ENCODE measurements around the gene CPLX1. TPM values are rescaled to one million over a fixed set of nuclear protein-coding genes. Genes with fewer than 3 reads are reported as not detected.
A peak's percentile ranks its signal among the peaks of the same experiment; 100 is the strongest.
"Not testable (repeated sequence)": the region's sequence is repeated elsewhere in the genome, so short reads cannot be mapped to it uniquely, and the experiment has no call there.

CPLX1 gene
- total RNA-seq, 1 donor: not detected

DNA sequence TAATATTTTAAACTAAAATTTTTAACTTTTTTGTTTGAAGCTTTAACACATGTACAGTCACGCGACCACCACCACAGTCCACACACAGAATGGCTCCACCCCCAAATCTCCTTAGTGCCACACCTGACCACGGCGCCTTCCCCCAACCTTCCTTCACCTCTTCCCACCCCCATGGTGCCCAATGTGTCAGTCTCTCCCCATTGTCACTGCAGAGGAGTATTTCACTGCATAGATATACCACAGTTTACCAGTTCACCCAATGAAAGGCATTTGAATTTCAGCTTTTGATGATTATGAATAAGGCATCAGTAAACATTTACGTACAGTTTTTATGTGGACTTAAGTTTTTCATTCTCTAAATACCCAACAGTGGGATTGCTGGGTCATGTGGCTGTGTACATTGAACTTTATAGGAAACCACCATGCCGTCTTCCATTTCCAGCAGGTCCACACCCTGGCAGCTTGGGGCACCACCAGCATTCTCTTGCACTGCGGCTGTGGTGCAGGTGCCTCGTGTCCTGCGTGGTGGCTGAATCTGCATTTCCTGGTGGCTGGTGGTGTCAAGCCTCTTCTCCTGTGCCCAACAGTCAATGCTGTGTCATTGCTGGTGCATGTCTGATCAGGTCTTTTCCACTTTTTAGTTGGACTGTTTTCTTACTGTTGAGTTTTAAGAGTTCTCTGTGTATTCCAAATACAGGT, 49.0 kb downstream of the CPLX1 start:
- no peak for DNase-seq (ENCODE audit: insufficient read length, low spot score, missing footprints)
- TF ChIP-seq CTCF (IDR thresholded peaks at IDR 0.05; ENCODE audit: extremely low read depth, low read depth, low read length): no peak
- H3K4me2 ChIP-seq (ENCODE audit: insufficient read depth, low read length): no peak overlapping the region
- H3K27me3 ChIP-seq (ENCODE audit: insufficient read depth, low read length): no peaks in the 10 kb centered on the region
- peaks cover 68% of the 10 kb centered on the region for H4K20me1 ChIP-seq (ENCODE audit: insufficient read depth, low read length)
- peaks cover 8% of the 10 kb centered on the region for H3K4me1 ChIP-seq (ENCODE audit: insufficient read depth, low read length)
- H3K36me3 ChIP-seq (ENCODE audit: insufficient read depth, low read length): peaks cover 63% of the 10 kb centered on the region
- no peak overlapping the region for H2AFZ ChIP-seq (ENCODE audit: low read length)
- no peak overlapping the region for H3K4me3 ChIP-seq (ENCODE audit: insufficient read depth, low read length)
- no peak overlapping the region for H3K27ac ChIP-seq (ENCODE audit: low read depth, low read length)
- H3K79me2 ChIP-seq (ENCODE audit: insufficient read depth, low read length): peaks cover 94% of the 10 kb centered on the region
- no peaks in the 10 kb centered on the region for H3K9me3 ChIP-seq (ENCODE audit: low read depth, low read length)

DNA sequence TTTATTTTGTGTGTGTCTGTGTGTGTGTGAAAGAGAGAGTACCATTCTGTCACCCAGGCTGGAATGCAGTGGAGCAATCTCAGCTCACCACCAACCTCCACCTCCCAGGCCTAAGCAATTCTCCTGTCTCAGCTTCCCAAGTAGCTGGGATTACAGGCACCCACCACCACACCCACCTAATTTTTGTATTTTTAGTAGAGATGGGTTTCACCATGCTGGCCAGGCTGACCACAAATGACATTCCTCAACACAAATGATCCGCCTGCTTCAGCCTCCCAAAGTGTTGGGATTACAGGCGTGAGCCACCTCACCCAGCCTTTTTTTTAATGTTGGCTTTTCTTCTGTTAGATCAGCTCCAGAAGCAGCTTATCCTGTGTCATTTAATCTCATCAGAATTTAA, 50.4 kb downstream of the CPLX1 start:
- not testable (repeated sequence) for H3K27ac ChIP-seq (ENCODE audit: low read depth, low read length); H3K4me1 ChIP-seq (ENCODE audit: insufficient read depth, low read length); H3K4me2 ChIP-seq (ENCODE audit: insufficient read depth, low read length)

DNA sequence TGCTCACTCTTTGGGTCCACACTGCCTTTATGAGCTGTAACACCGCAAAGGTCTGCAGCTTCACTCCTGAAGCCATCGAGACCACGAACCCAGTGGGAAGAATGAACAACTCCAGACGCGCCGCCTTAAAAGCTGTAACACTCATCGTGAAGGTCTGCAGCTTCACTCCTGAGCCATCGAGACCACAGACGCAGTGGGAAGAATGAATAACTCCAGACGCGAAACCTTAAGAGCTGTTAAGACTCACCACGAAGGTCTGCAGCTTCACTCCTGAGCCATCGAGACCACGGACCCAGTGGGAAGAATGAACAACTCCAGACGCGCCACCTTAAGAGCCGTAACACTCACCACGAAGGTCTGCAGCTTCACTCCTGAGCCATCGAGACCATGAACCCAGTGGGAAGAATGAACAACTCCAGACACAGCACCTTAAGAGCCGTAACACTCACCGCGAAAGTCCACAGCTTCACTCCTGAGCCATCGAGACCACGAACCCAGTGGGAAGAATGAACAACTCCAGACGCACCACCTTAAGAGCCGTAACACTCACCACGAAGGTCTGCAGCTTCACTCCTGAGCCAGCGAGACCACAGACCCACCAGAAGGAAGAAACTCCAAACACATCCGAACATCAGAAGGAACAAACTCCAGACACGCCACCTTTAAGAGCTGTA, 51.4 kb downstream of the CPLX1 start:
- Histone ChIP-seq H3K36me3 (ENCODE audit: insufficient read depth, low read length) (peaks cover 71% of the 10 kb centered on the region), H4K20me1 (ENCODE audit: insufficient read depth, low read length) (peaks cover 68% of the 10 kb centered on the region), H3K79me2 (ENCODE audit: insufficient read depth, low read length) (peaks cover 95% of the 10 kb centered on the region)
- not testable (repeated sequence) for DNase-seq (ENCODE audit: insufficient read length, low spot score, missing footprints); H3K27ac ChIP-seq (ENCODE audit: low read depth, low read length); H3K4me2 ChIP-seq (ENCODE audit: insufficient read depth, low read length); H3K9me3 ChIP-seq (ENCODE audit: low read depth, low read length); H3K4me3 ChIP-seq (ENCODE audit: insufficient read depth, low read length); H3K4me1 ChIP-seq (ENCODE audit: insufficient read depth, low read length); H2AFZ ChIP-seq (ENCODE audit: low read length); H3K27me3 ChIP-seq (ENCODE audit: insufficient read depth, low read length)

More for the DNA sequence above, 50.4 kb downstream of the CPLX1 start:
- not testable (repeated sequence) for H2AFZ ChIP-seq (ENCODE audit: low read length); H3K27me3 ChIP-seq (ENCODE audit: insufficient read depth, low read length); H3K4me3 ChIP-seq (ENCODE audit: insufficient read depth, low read length); H3K9me3 ChIP-seq (ENCODE audit: low read depth, low read length); DNase-seq (ENCODE audit: insufficient read length, low spot score, missing footprints)
- H3K36me3 ChIP-seq (ENCODE audit: insufficient read depth, low read length): peaks cover 71% of the 10 kb centered on the region
- H3K79me2 ChIP-seq (ENCODE audit: insufficient read depth, low read length): peaks cover 95% of the 10 kb centered on the region
- H4K20me1 ChIP-seq (ENCODE audit: insufficient read depth, low read length): peaks cover 66% of the 10 kb centered on the region

DNA sequence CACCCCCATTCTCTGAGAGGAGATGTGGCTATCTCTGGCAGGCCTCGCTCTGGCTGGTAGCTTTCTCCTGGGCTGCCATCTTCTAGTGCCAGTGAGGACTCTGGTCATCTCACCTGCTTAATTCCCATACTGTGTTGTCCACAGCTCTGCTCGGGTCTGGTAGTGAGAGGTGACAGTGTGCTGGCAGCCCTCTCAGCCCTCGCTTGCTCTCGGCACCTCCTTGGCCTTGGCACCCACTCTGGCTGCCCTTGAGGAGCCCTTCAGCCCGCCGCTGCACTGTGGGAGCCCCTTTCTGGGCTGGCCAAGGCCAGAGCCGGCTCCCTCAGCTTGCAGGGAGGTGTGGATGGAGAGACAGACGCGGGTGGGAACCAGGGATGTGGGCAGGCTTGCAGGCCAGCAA, 52.7 kb downstream of the CPLX1 start:
- Histone ChIP-seq H3K4me2 (ENCODE audit: insufficient read depth, low read length) (no peak overlapping the region), H3K27ac (ENCODE audit: low read depth, low read length) (no peak overlapping the region), H3K9me3 (ENCODE audit: low read depth, low read length) (no peaks in the 10 kb centered on the region), H4K20me1 (ENCODE audit: insufficient read depth, low read length) (peaks cover 71% of the 10 kb centered on the region), H3K79me2 (ENCODE audit: insufficient read depth, low read length) (peaks cover 94% of the 10 kb centered on the region), H3K27me3 (ENCODE audit: insufficient read depth, low read length) (no peaks in the 10 kb centered on the region), H3K4me3 (ENCODE audit: insufficient read depth, low read length) (no peak overlapping the region), H2AFZ (ENCODE audit: low read length) (no peak overlapping the region), H3K36me3 (ENCODE audit: insufficient read depth, low read length) (peaks cover 71% of the 10 kb centered on the region), H3K4me1 (ENCODE audit: insufficient read depth, low read length) (peaks cover 4% of the 10 kb centered on the region)
- TF ChIP-seq CTCF (IDR thresholded peaks at IDR 0.05; ENCODE audit: extremely low read depth, low read depth, low read length): no peak
- no peak for DNase-seq (ENCODE audit: insufficient read length, low spot score, missing footprints)

DNA sequence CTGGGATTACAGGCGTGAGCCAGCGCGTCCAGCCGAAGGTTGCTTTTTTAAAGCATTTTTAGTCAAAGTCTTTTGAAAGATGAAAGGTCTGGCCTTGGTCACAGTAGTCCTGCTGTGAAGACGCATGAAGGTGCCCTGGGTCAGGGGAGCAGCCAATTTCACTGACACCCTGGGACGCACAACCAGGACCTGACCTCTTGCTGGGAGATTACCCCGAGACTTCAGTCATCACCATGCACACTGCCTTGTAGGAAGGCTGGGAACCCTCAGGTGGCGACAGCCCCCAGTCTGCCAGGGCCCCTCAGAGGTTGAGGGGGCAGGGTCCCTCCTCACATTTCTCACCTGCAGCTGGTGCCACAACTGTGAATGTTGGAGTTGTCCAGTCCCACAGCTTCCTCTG, 53.2 kb downstream of the CPLX1 start:
- H3K79me2 ChIP-seq (ENCODE audit: insufficient read depth, low read length): peaks cover 93% of the 10 kb centered on the region
- peaks cover 70% of the 10 kb centered on the region for H4K20me1 ChIP-seq (ENCODE audit: insufficient read depth, low read length)
- peaks cover 71% of the 10 kb centered on the region for H3K36me3 ChIP-seq (ENCODE audit: insufficient read depth, low read length)
- no peak for TF ChIP-seq CTCF (IDR thresholded peaks at IDR 0.05; ENCODE audit: extremely low read depth, low read depth, low read length)
- H3K4me3 ChIP-seq (ENCODE audit: insufficient read depth, low read length): no peak overlapping the region
- DNase-seq (ENCODE audit: insufficient read length, low spot score, missing footprints): peak; percentile 76
- H2AFZ ChIP-seq (ENCODE audit: low read length): no peak overlapping the region
- H3K4me1 ChIP-seq (ENCODE audit: insufficient read depth, low read length): peaks cover 4% of the 10 kb centered on the region
- no peaks in the 10 kb centered on the region for H3K27me3 ChIP-seq (ENCODE audit: insufficient read depth, low read length)
- H3K4me2 ChIP-seq (ENCODE audit: insufficient read depth, low read length): no peak overlapping the region
- no peak overlapping the region for H3K27ac ChIP-seq (ENCODE audit: low read depth, low read length)
- no peaks in the 10 kb centered on the region for H3K9me3 ChIP-seq (ENCODE audit: low read depth, low read length)

Data from osteoblast (primary cell).